HT1080 (cell line): ENCODE measurements around the gene CDH23. TPM values are rescaled to one million over a fixed set of nuclear protein-coding genes. Genes with fewer than 3 reads are reported as not detected.

Experiments used
- DNase-seq: peaks from one replicate; pipeline ENCODE4 v3.0.0-alpha.2; 2015; ENCODE audit warnings: low read depth
- total RNA-seq: library from RNA; depleted of rRNA; stranded (reverse); fragments of >200 nt; shearing (Covaris generic); gene quantifications from 2 replicates; pipeline ENCODE4 v1.2.3, GENCODE V29; 2014

CDH23 gene
- total RNA-seq, 1 experiment from 2014 or later: 0.23 TPM

DNA sequence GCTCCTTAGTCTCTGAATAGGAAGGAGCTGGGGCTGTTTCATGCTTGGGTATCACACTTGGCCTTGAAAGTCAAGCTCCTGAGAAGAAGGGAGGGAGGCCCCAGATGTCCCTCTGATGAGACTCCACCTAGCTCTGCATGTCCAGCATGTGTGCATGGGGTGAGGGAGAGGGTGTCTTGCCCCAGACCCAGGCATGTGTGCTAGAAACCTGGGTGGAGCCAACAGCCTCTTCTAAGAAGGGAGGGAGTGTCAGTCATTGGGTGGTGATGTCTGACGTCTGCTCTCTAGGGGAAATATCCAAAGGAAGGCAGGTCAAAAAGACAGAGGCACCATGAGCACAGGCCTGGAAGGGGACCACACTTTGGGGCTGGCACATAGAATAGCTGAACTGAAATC lies 159.0 kb downstream of the CDH23 start:
- DNase-seq: no peak

DNA sequence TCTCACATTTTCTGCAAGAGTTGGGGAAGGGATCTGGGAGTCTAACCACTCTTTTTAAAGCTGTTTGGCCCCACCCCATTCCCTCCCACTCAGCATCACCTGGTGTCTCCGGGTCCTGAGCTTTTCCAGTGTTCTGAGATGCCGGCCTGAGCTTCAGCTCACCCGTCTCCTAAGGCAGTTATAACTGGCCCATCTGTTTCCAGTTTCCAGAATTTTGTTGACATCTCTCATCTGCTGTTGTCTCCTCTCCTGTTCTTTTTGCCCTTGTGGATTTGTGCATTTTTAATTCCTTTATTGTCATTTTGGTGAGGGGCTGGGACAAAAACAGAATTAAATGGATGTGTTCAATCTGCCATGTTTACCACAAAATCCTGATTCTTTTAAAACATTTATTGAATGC lies 162.3 kb downstream of the CDH23 start:
- no peak for DNase-seq

DNA sequence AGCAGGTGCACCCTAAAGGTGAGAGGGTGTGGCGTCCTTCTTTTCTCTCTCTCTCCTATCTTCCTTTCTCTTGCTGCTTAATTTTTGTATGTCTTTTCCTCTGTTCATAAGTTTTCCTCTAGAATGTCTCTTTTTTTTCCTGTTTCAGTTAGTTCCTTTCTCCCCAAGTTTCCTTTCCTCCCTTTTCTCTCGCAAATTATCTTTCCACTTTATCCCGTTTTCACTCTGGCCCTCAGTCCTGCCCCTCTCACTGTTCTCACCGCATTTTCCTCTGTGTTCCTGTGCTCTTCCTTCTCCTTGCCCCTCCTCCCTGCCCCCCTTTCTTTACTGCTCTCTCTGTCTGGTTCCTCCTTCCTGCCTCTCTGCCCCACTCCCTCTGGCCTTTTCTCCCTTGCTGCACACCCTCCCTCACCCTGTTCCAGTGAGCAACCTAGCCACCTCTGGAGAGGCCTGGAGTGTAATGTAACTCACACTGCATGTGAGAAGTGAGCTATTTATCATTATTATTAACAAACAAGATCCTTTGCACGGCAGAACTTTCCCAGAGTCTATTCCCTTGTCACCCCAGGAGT lies 164.4 kb downstream of the CDH23 start:
- no peak for DNase-seq

DNA sequence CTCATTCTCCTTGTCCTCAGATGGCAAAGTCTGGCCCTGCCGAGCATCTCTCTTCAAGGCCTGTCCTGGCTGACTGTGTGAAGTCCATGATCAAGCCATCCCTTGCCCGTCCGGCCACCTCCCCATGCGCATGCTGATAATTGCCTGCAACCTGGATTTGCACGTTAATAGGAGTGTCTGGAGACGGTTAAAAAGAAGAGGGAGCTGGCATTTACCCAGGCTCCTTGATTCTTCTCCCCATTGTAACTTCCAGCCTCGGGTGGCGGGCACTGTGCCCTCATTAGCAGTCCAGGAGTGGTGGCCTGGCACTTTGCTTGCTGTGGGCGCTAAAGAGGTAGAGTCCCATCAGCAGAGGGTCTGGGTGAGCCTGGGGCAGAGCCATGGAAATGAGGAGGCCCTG lies 165.5 kb downstream of the CDH23 start:
- no peak for DNase-seq

DNA sequence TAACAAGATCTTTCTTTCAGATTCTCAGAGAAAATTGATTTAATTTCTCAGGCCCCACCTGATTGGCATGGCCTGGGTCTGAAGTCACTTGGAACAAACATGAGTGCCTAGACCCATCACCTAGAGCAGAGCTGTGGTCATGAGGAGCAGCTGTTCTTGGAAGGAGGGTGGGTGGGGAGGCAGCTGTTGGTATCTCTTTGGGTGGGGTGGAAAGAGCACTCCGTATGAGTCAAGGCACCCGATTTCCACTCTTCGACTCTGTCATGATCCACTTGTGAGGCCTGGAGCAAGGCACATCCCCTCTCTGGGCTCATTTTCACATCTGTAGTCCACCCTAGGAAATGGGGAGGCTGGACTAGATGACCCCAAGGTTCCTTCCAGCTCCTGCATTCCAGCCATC lies 166.2 kb downstream of the CDH23 start:
- no peak for DNase-seq

DNA sequence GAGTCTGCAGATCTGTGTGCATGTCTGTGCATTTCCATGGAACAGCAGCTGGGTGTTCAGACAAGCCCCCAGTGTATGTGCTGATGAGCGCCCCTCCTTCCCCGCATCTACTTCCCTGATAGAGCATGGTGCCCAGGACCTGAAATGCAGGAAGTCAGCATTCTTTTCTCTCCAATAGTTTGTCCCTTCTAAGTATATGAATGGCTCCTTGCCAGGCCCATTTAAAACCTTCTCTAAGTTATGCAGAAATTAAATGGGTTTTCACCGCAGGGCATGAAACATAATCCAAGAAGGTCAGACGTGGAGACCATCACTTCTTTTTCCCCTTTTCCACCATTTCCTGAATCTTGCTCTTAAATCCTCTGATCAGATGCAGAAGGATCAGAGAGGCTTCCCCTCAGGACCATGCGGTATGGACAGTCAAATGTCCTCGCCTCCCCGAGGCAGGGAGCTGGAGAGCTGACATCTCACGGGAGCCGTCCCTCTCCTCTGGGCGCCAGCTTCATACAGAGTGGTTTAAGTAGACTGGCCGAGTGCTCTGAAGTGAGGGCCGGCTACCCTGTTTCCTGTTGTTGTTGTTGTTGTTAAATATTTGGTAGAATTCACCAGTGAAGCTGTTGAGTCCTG lies 167.6 kb downstream of the CDH23 start:
- no peak for DNase-seq

DNA sequence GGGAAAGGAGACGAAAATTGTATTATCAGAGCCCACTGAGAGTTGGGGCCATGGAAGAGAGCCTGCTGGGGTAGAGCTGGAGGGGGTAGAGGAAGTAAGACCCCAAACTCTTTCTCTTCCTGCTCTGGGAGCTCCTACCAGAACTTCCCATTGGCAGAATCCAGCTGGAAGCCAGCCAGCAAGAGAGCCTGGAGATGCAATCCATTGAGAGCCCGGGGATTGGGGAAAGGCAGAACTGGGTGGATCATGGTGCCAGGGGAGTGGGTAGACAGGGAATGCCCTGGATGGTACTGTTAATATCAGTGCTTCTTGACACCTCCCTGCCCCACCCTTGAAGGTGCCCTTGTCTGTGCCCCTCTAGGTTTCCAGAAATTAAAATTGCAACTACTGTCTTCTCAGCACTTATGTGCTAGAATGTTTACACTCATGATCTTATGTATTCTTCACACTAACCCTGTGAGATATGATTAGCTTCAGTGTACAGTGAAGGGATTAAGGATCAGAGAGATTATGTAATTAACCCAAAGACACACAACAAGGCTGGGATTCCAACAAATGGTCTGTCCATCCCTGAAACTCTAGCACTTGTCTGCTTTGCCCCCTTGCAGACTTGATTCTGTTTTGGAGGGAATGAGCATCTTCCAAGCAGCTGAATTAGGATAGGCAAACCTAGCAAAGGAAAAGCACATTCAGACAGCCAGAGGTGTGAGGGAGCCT lies 168.7 kb downstream of the CDH23 start:
- no peak for DNase-seq

DNA sequence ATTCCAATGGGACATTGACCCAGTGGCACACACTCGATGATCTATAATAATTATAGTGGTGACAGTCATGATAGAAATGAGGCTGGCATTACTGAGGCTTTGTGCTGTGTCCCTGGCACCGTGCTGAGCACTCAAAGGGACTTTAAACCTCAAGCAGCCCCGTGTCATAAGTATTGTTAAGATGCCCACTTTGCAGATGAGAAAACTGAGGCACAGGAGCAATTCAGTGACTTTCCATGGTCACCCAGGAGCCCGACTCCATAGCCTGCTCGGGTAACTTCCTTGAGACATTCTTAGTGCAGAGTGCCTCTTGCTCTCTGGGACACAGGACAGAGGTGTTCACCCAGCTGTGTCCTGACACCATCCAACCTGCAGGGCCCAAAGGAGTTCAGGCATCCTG lies 170.3 kb downstream of the CDH23 start:
- DNase-seq: no peak

DNA sequence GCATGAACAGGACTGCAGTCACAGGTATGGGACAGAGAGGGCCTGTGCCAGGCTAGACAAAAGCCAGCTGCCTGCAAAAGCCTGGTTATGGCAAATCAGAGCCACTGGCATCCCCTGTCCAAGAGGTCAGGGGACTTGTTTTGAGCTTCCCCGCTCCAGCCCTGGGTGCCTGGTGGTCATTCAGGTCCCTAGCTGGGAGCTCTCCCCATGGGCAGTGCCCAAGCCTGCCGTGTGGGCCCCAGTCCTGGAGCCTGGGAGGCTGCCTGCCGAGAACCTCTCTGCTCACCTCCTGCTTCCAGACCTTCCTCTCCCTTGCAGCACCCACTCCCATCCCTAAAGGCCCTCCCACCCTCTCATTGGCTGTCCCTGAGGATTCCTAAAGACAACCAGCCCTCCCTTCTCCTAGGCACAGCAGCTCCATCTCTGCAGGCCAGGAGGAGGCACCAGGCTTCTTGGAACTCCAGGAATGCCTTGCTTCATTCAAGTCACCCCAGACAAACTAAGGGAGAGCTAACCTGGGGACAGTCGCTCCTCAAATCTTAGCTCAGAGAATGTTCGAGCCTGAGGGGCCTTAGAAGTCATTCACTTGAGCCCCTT lies 172.3 kb downstream of the CDH23 start:
- no peak for DNase-seq

DNA sequence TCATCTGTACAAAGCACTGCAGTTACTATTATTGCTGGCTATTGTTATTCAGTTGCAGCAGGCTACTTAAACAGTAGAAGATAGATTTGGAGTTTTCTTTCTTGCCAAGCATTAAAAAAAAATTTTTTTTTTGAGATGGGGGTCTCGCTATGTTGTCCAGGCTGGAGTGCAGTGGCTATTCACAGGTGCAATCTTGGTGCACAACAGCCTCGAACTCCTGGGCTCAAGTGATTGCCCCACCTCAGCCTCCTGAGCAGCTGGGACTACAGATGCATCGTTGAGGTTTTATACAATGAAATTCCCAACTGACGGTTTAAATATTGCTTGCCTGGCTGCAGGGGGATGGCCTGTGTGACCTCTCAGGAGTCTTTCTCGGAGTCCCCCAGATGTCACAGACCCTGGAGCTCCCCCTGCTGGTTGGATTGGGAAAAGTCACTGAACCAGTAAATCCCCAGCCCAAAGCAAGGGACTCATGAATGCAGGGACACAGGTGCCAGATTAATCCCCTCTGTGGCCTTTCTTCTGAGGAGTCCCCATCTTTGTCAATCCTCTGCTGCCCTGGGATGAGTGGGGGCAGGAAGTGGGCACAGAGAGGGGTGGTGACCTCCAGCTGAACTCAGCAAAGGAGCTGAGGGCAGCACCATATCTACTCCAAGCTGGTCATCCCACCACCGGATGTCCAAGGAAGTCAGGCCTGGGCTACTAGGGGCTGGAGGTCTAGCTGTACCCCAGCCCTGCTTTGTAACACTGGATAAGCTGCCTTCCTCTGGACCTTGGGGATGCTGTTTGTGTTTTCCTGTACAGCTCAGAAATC lies 173.3 kb downstream of the CDH23 start:
- peak; percentile 36 for DNase-seq

DNA sequence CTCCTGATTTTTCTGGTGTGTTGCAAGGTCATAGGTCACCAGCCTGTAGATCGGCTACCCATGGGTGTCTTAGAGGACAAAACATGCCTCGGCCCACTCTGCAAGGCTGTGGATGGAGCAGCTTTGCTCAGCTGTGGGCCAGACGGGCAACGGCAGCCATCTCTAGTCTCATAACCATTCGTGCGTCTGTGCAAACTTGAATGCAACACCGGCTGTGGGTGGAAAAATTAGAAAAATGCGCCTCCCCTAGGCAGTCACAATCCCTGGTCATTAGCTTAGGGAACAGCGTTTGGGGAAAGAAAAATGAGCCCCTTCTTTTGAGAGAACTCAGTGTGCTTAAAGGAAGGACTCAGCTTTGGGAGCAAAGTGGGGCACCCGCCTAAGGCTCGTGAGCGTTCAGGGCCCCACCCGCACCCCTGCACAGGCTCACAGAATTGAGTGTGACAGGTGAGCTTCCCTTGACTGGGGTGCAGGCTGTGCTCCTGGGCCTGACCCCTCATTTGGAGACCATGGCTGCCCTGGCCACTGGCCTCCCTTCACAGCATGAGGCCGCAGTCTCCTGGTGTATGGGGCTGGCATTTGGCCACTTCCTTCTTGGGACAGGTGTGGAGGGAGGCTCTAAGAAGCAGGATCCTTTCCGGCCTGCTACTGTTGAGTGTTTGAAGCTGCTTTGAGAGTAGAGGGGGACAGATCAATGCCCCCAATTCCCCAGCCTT lies 174.9 kb downstream of the CDH23 start:
- DNase-seq: no peak

DNA sequence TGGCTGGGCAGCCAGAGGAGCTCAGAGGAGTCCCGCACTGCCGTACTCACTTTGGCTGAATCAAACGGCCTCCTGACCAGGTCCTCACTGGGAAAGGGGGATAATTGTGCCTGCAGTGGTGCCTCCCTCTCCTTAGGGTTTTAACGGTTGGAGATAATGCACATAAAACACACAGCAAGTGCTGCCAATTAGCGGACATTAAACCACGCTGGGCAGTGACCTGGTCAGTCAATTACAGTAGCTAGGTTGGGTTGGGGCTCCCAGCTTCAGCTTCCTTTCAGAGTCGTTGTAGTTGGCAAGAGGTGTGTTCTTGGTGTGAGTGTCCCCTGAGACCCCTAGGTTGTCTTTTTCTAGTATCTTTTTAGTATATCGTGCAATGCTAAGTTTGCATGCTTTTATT lies 176.2 kb downstream of the CDH23 start:
- no peak for DNase-seq

DNA sequence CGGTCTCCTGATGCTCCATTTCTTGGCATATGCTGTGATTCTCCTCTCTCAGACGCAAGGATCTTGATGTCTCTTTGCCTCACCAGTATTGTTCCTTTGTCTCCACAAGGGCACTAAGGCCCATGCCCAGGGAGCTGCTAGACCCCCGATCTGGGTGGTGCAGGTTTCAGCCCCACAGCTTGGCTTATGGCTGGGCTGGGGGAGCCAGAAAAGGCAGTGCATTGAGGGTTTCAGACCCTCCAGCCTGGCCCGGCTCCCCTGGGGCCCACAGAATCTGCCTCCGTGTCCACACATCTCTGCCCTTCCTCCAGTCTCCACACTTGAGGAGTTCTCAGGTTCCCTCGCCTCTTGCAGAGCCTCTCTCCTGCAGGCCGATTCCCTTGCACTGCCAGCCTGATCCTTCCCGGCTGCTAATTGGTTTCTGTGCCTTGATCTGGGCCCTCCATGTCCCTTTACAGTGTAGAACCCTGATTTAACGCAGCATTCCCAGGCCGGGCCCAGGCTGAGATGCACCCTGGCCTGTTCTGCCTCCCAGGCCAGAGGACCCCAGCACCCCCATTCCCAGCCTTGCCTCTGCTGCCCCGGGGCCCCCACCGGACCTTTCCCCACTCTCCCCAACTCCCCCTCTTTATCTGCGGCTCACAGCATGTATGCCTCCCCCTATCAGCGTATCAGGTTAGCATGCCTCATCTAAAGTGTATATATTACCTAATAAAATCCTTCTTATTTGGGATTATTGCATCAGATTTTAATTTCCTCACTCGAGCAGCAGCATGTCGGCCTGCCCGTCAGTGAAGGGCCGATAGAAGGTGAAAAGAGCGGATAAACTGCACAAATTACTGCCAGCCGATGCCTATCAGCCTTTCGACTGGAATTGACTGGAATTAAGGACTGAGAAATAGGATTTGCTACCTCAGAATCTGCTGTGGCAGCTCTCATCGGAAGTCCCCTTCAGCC lies 177.1 kb downstream of the CDH23 start:
- DNase-seq: no peak

DNA sequence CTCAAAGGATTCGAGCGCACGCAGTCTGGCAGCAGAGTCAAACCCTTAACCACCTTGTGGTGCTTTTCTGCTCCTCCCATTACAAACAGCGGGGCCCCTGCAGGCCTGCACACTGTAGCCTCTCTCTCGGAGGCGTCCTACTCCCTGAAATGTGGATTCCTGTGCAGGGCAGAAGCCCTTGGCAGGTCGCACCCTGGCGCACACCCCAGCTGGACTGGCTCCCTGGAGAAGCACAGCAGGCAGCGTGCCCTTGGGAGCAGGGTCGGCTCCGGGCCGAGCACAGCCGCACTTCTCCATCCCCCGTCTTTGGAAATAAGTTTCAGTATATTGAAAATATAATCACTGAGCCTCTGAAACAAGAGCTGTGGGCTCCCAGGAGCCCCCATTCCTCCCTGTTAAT lies 178.7 kb downstream of the CDH23 start:
- no peak for DNase-seq

DNA sequence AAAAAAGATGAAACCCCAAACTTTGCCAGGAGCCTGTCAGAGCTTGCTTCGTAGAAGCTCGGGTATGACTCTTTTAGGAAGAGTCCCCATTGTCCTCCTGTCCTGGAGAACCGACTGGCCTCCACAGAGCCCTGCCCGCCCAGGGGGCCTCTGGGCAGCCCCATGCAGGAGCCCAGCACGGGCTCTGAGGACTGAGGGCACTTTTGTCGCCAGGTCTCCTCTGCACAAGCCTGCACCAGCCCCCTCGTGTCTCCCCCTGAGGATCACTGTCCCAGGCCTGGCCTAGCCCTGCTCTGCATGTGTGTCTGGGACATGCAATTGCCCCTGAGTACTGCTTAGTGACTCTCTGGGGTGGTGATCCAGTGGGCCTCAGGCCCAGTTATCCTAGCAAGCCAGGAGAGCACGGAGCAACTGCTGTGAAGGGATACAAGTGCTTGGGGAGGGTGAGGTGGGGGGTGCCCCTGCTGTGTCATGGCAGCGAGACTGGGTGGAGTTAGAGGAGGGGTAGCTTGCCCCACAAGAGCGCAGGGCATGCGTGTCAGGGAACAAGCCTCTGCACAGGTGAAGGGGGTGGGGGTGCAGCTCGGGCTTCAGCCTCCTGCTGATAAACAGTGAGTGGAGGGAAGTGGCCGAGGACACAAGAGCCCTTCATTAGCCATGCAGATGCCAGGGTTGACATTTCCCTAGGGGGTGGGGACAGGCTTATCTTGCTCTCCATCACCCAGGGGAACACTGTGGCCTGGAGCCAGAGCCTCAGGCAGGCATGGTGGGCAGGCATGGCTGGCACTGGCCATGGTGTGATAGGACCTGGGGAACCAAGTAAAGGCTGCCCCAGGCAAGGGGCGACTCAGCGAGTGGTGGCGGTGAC lies 179.4 kb downstream of the CDH23 start:
- DNase-seq: no peak

DNA sequence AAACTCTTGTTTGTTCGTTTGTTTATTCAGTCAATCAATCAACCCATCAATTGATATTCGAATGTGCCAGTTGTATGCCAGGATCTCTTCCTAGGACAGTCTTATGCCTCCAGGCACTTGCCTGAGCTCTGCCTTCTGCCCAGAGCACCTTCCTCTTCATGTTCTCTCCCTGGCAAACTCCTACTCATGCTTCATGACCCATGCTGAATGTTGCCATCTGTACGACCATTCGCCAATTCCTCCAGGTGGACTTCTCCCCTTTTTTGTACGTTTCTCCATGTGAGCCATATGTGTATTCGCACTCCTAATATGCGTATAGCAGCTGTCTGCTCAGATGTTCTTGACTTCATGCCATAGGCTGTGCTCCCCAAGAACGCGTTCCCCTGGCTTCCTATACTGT lies 180.1 kb downstream of the CDH23 start:
- no peak for DNase-seq

DNA sequence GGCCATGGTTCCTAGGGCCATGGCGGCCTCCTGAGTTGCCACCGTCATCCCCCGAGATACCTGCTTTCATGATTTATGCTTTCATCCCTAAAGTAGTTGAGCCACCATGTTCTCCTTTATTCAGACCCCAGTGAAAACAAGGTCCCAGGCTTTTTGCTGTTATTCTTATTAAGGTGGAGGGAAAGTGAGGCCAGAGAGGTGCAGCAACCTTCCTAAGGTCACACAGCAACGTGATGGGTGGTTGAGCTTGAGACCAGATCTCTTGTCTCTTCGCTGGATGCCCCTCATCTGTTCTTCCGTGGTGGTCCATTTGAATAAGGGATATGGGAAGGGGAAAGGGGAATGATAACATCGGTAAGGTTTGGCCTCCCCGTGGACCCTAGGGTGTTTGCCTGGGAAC lies 180.6 kb downstream of the CDH23 start:
- no peak for DNase-seq

DNA sequence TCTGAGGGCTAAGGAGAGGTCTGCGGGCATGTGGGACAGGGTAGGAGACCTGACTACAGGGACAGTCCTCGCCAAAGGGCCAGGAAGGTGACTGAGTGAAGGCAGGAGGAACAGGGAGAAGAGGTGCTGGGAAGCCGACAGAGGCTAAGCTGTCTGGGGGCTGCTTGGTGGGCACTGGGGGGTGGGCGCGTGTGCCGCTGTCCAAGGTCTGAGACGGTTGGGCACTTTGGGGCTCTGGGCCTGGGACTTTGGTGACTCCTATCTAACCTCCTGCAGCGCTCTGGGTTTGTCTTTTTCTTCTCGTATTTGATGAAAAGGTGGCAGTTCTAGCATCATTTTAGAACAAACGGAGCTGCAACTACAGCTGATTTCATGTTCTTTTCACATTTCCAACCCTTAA lies 181.3 kb downstream of the CDH23 start:
- no peak for DNase-seq

DNA sequence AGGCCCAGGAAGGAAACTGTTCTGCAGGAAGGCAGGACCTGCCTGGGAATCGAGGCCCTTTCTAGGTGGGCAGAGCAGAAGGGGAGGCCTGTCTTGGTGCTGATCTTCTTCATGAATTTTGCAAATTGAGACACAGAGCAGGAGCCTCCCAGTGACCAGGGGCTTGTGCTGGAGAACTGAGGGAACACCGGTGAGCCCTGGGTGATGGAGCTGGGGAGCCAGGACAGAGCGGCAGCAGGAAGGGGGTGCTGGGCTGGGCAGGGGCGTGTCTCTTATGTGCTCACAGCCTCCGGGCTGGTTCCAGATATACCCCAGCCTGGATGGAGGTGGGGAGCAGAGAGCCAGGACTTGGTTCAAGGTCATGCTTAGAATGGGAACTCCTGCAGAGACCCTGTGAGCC lies 182.9 kb downstream of the CDH23 start:
- DNase-seq: no peak
